ENCODE results near the gene AFTPH. TPM values are rescaled to one million over a fixed set of nuclear protein-coding genes. Genes with fewer than 3 reads are reported as not detected.

AFTPH gene
- total RNA-seq, 1 donor from 2014 or later, result 16.0 TPM

DNA sequence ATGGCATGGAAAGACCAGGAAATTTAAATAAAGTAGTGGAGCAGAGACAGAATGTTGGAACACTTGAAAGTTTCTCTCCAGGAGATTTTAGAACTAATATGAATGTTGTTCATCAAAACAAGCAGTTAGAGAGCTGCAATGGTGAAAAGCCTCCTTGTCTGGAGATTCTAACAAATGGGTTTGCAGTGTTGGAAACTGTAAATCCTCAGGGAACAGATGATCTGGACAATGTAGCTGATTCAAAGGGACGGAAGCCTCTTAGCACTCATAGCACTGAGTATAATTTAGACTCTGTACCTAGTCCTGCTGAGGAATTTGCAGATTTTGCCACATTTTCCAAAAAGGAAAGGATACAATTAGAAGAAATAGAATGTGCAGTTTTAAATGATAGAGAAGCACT lies 27.7 kb downstream of the AFTPH start:
- H3K4me3 ChIP-seq (ENCODE audit: insufficient read depth, low read depth, low read length), result no peak overlapping the region
- Mint-ChIP-seq H3K4me1 (ENCODE audit: low read depth, unreplicated experiment) (peaks cover 4% of the 10 kb centered on the region), H3K4me3 (ENCODE audit: unreplicated experiment) (no peak overlapping the region), H3K27ac (ENCODE audit: unreplicated experiment) (no peak overlapping the region), H3K36me3 (ENCODE audit: low read depth, unreplicated experiment) (peaks cover 9% of the 10 kb centered on the region), H3K27me3 (ENCODE audit: low read depth, unreplicated experiment) (no peaks in the 10 kb centered on the region), H3K9me3 (ENCODE audit: unreplicated experiment) (no peaks in the 10 kb centered on the region)
- FAIRE-seq (no peak), DNase-seq (ENCODE audit: low read depth) (no peak)
- TF ChIP-seq, protein P1, sequence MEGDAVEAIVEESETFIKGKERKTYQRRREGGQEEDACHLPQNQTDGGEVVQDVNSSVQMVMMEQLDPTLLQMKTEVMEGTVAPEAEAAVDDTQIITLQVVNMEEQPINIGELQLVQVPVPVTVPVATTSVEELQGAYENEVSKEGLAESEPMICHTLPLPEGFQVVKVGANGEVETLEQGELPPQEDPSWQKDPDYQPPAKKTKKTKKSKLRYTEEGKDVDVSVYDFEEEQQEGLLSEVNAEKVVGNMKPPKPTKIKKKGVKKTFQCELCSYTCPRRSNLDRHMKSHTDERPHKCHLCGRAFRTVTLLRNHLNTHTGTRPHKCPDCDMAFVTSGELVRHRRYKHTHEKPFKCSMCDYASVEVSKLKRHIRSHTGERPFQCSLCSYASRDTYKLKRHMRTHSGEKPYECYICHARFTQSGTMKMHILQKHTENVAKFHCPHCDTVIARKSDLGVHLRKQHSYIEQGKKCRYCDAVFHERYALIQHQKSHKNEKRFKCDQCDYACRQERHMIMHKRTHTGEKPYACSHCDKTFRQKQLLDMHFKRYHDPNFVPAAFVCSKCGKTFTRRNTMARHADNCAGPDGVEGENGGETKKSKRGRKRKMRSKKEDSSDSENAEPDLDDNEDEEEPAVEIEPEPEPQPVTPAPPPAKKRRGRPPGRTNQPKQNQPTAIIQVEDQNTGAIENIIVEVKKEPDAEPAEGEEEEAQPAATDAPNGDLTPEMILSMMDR (IDR thresholded peaks at IDR 0.05; ENCODE audit: insufficient read depth, low read depth, low read length), result no peak
- TF ChIP-seq EZH2 (IDR thresholded peaks at IDR 0.05; ENCODE audit: insufficient read depth, low read length), result no peak
- no peaks in the 10 kb centered on the region for H3K4me1 ChIP-seq (ENCODE audit: insufficient read depth, low read length)
- peaks cover 3% of the 10 kb centered on the region for H3K79me2 ChIP-seq (ENCODE audit: insufficient read depth, low read length)
- H3K36me3 ChIP-seq (ENCODE audit: insufficient read depth, low read length), result no peaks in the 10 kb centered on the region
- no peak overlapping the region for H2AFZ ChIP-seq (ENCODE audit: low read depth, low read length)
- H3K27ac ChIP-seq (ENCODE audit: low read depth, low read length), result no peak overlapping the region
- no peaks in the 10 kb centered on the region for H3K27me3 ChIP-seq (ENCODE audit: insufficient read depth, low read length)
- H3K4me2 ChIP-seq (ENCODE audit: low read length), result no peak overlapping the region
- peaks cover 5% of the 10 kb centered on the region for H4K20me1 ChIP-seq (ENCODE audit: insufficient read depth, low read length)
- no peak overlapping the region for H3K9ac ChIP-seq (ENCODE audit: low read length)
- H3K9me3 ChIP-seq (ENCODE audit: insufficient read depth, low read depth, low read length), result no peaks in the 10 kb centered on the region

- no peak for FAIRE-seq
- H3K4me1 Mint-ChIP-seq (ENCODE audit: low read depth, unreplicated experiment), result peaks cover 6% of the 10 kb centered on the region
Observed at GRCh38 chr2:64554117-64554516, 30.0 kb downstream of the AFTPH start.

DNA sequence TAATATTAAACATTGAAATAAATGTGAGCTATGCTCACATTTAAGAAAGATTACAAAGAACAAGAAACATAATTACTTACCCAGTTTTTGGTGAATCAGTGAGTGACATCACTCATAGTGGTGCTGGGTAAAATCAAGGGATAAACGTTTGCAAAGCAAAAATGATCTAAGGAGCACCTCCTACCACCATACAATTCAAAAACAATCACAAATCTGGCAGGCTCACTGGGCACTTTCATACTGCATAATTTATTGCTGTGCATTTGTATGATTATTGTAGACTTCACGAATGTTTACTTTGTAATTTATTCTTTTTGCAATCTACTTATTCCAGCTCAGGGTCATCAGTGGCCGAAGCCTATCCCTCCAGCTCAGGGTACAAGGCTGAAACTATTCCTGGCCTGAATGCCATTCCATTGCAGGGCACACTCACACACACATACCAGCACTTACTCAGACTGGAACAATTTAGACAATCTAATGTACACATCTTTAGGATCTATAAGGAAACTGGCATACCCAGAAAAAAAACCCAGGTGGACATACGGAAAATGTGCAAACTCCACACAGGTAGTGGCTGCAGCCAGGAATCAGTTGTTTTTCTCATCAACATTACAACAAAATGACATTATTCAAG lies 34.4 kb downstream of the AFTPH start:
- Histone ChIP-seq H3K9me3 (ENCODE audit: insufficient read depth, low read depth, low read length) (no peaks in the 10 kb centered on the region), H2AFZ (ENCODE audit: low read depth, low read length) (no peak overlapping the region), H3K9ac (ENCODE audit: low read length) (no peak overlapping the region), H3K4me1 (ENCODE audit: insufficient read depth, low read length) (no peaks in the 10 kb centered on the region), H3K27me3 (ENCODE audit: insufficient read depth, low read length) (no peaks in the 10 kb centered on the region), H3K36me3 (ENCODE audit: insufficient read depth, low read length) (no peaks in the 10 kb centered on the region), H4K20me1 (ENCODE audit: insufficient read depth, low read length) (no peaks in the 10 kb centered on the region), H3K79me2 (ENCODE audit: insufficient read depth, low read length) (peaks cover 2% of the 10 kb centered on the region), H3K4me2 (ENCODE audit: low read length) (no peak overlapping the region), H3K27ac (ENCODE audit: low read depth, low read length) (no peak overlapping the region), H3K4me3 (ENCODE audit: insufficient read depth, low read depth, low read length) (no peak overlapping the region)
- H3K4me1 Mint-ChIP-seq (ENCODE audit: low read depth, unreplicated experiment), result peaks cover 8% of the 10 kb centered on the region
- H3K9me3 Mint-ChIP-seq (ENCODE audit: unreplicated experiment), result no peaks in the 10 kb centered on the region
- H3K27me3 Mint-ChIP-seq (ENCODE audit: low read depth, unreplicated experiment), result no peaks in the 10 kb centered on the region
- H3K4me3 Mint-ChIP-seq (ENCODE audit: unreplicated experiment), result no peak overlapping the region
- no peak for TF ChIP-seq EZH2 (IDR thresholded peaks at IDR 0.05; ENCODE audit: insufficient read depth, low read length)
- TF ChIP-seq, protein P1 (IDR thresholded peaks at IDR 0.05; ENCODE audit: insufficient read depth, low read depth, low read length), result no peak
- H3K36me3 Mint-ChIP-seq (ENCODE audit: low read depth, unreplicated experiment), result no peaks in the 10 kb centered on the region
- no peak for FAIRE-seq
- no peak for DNase-seq (ENCODE audit: low read depth)
- no peak overlapping the region for H3K27ac Mint-ChIP-seq (ENCODE audit: unreplicated experiment)

More at GRCh38 chr2:64554117-64554516, 30.0 kb downstream of the AFTPH start:
- H4K20me1 ChIP-seq (ENCODE audit: insufficient read depth, low read length), result no peaks in the 10 kb centered on the region
- H3K27ac Mint-ChIP-seq (ENCODE audit: unreplicated experiment), result no peak overlapping the region
- no peaks in the 10 kb centered on the region for H3K4me1 ChIP-seq (ENCODE audit: insufficient read depth, low read length)
- no peaks in the 10 kb centered on the region for H3K36me3 ChIP-seq (ENCODE audit: insufficient read depth, low read length)
- no peaks in the 10 kb centered on the region for H3K9me3 ChIP-seq (ENCODE audit: insufficient read depth, low read depth, low read length)
- no peak overlapping the region for H2AFZ ChIP-seq (ENCODE audit: low read depth, low read length)
- no peaks in the 10 kb centered on the region for H3K27me3 Mint-ChIP-seq (ENCODE audit: low read depth, unreplicated experiment)
- H3K79me2 ChIP-seq (ENCODE audit: insufficient read depth, low read length), result no peaks in the 10 kb centered on the region
- H3K27ac ChIP-seq (ENCODE audit: low read depth, low read length), result no peak overlapping the region
- no peaks in the 10 kb centered on the region for H3K27me3 ChIP-seq (ENCODE audit: insufficient read depth, low read length)
- no peaks in the 10 kb centered on the region for H3K9me3 Mint-ChIP-seq (ENCODE audit: unreplicated experiment)
- no peak for TF ChIP-seq EZH2 (IDR thresholded peaks at IDR 0.05; ENCODE audit: insufficient read depth, low read length)
- TF ChIP-seq, protein P1 (IDR thresholded peaks at IDR 0.05; ENCODE audit: insufficient read depth, low read depth, low read length), result no peak
- no peak overlapping the region for H3K9ac ChIP-seq (ENCODE audit: low read length)
- H3K36me3 Mint-ChIP-seq (ENCODE audit: low read depth, unreplicated experiment), result peaks cover 9% of the 10 kb centered on the region
- no peak overlapping the region for H3K4me3 Mint-ChIP-seq (ENCODE audit: unreplicated experiment)
- DNase-seq (ENCODE audit: low read depth), result no peak
- H3K4me2 ChIP-seq (ENCODE audit: low read length), result no peak overlapping the region
- H3K4me3 ChIP-seq (ENCODE audit: insufficient read depth, low read depth, low read length), result no peak overlapping the region

All from astrocyte (in vitro differentiated cells and primary cell).